Measurements from ENCODE around the gene ATP6V1C2.

DNA sequence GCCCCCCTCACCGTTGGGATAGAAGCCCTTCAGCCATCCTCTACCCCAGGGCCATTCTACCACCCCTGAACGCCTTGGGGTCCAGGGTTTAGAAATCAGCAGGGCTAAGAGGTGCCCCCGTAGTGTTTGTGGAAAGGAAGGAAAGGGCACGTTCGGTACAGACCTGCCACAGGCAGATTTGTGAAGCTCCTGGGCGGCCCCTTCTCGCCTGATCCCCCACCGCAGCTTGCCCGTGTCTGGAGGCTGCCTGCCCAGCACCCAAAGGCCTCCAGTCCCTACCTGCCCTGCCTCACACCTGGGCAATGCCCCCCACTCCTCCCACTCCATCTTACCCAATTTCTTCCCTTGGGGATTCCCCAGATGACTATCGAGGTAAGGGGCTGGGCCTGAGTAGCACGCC is 21.2 kb downstream of the ATP6V1C2 start:
- TF ChIP-seq MEF2A (IDR thresholded peaks at IDR 0.05; ENCODE audit: control insufficient read depth, low read depth, low read length) (no peak), PHF21A (IDR thresholded peaks at IDR 0.05; ENCODE audit: borderline replicate concordance, low read depth) (no peak), POLR2AphosphoS5 (IDR thresholded peaks at IDR 0.05; ENCODE audit: control insufficient read depth, insufficient read depth, low read depth, low read length) (no peak)
- TF ChIP-seq, protein P1, sequence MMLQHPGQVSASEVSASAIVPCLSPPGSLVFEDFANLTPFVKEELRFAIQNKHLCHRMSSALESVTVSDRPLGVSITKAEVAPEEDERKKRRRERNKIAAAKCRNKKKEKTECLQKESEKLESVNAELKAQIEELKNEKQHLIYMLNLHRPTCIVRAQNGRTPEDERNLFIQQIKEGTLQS (IDR thresholded peaks at IDR 0.05) = no peak
- TF ChIP-seq, protein P1 (CRISPR knock-in tag; conservative IDR thresholded peaks at IDR 0.05) = no peak
- TF ChIP-seq, protein P2, sequence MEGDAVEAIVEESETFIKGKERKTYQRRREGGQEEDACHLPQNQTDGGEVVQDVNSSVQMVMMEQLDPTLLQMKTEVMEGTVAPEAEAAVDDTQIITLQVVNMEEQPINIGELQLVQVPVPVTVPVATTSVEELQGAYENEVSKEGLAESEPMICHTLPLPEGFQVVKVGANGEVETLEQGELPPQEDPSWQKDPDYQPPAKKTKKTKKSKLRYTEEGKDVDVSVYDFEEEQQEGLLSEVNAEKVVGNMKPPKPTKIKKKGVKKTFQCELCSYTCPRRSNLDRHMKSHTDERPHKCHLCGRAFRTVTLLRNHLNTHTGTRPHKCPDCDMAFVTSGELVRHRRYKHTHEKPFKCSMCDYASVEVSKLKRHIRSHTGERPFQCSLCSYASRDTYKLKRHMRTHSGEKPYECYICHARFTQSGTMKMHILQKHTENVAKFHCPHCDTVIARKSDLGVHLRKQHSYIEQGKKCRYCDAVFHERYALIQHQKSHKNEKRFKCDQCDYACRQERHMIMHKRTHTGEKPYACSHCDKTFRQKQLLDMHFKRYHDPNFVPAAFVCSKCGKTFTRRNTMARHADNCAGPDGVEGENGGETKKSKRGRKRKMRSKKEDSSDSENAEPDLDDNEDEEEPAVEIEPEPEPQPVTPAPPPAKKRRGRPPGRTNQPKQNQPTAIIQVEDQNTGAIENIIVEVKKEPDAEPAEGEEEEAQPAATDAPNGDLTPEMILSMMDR (IDR thresholded peaks at IDR 0.05 in 2 of 3, conservative IDR thresholded peaks at IDR 0.05 in 1 of 3; ENCODE audit: insufficient read depth in 2 of 3, low read depth in 1 of 3, low read length in 3 of 3) = no peak
- TF ChIP-seq, protein P3, sequence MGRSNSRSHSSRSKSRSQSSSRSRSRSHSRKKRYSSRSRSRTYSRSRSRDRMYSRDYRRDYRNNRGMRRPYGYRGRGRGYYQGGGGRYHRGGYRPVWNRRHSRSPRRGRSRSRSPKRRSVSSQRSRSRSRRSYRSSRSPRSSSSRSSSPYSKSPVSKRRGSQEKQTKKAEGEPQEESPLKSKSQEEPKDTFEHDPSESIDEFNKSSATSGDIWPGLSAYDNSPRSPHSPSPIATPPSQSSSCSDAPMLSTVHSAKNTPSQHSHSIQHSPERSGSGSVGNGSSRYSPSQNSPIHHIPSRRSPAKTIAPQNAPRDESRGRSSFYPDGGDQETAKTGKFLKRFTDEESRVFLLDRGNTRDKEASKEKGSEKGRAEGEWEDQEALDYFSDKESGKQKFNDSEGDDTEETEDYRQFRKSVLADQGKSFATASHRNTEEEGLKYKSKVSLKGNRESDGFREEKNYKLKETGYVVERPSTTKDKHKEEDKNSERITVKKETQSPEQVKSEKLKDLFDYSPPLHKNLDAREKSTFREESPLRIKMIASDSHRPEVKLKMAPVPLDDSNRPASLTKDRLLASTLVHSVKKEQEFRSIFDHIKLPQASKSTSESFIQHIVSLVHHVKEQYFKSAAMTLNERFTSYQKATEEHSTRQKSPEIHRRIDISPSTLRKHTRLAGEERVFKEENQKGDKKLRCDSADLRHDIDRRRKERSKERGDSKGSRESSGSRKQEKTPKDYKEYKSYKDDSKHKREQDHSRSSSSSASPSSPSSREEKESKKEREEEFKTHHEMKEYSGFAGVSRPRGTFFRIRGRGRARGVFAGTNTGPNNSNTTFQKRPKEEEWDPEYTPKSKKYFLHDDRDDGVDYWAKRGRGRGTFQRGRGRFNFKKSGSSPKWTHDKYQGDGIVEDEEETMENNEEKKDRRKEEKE (IDR thresholded peaks at IDR 0.05; ENCODE audit: borderline replicate concordance in 1 of 2, control insufficient read depth in 1 of 2, low read depth in 2 of 2, low read length in 1 of 2) = no peak
- TF ChIP-seq, protein P4, sequence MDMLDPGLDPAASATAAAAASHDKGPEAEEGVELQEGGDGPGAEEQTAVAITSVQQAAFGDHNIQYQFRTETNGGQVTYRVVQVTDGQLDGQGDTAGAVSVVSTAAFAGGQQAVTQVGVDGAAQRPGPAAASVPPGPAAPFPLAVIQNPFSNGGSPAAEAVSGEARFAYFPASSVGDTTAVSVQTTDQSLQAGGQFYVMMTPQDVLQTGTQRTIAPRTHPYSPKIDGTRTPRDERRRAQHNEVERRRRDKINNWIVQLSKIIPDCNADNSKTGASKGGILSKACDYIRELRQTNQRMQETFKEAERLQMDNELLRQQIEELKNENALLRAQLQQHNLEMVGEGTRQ (CRISPR knock-in tag; IDR thresholded peaks at IDR 0.05) = no peak

Data from K562 (cell line).